Left ventricle myocardium superior (tissue), 1 donor: ENCODE data around the gene STAC3. TPM values are rescaled to one million over a fixed set of nuclear protein-coding genes. Genes with fewer than 3 reads are reported as not detected.

ENCODE experiments used
- ATAC-seq: fragments of 200-7000 bp; cut with Tn5 transposase; one replicate; pipeline ENCODE4 v1.9.1; 2020; ENCODE audit warnings: mild to moderate bottlenecking, moderate library complexity
- DNase-seq: peaks from one replicate; pipeline ENCODE4 v3.0.0-alpha.2; 2020
- intact Hi-C: fragments of 100-400 bp; cut with micrococcal nuclease; formaldehyde crosslinking; loops from one replicate; pipeline ENCODE4 v1.11.0; 2022
- total RNA-seq: library from RNA; stranded (reverse); fragmentation: NEBNext Ultra II Directional; extraction: Animal tissue kit (Norgen Biotek cat#: 25700); gene quantifications from one replicate; pipeline ENCODE4 v1.2.1, GENCODE V29; 2021
- donor health status: DM: no; HTN: yes; CAD: no; lungs with severe emphysema.

STAC3 gene
- total RNA-seq, 1 donor from 2014 or later = 1.4 TPM

GRCh38 chr12:57215668-57216013 is 35.3 kb downstream of the STAC3 start:
- intact Hi-C loops = no loop called here
- ATAC-seq (no peak), DNase-seq (no peak)

GRCh38 chr12:57215065-57215464 is 35.9 kb downstream of the STAC3 start:
- no peak for DNase-seq
- intact Hi-C loops = no loop called here
- no peak for ATAC-seq

- ATAC-seq (peak; percentile 67), DNase-seq (peak; percentile 74)
- intact Hi-C loops = no loop called here
Measured at GRCh38 chr12:57214398-57214781, 36.6 kb downstream of the STAC3 start.

- no peak for ATAC-seq
- intact Hi-C loops = no loop called here
- DNase-seq = no peak
Measured at GRCh38 chr12:57213763-57214397, 37.1 kb downstream of the STAC3 start.

- intact Hi-C loops = no loop called here
- DNase-seq = peak; percentile 91
- peak; percentile 73 for ATAC-seq
Measured at GRCh38 chr12:57213058-57213715, 37.8 kb downstream of the STAC3 start.

- intact Hi-C loops = no loop called here
Measured at GRCh38 chr12:57212701-57213057, 38.3 kb downstream of the STAC3 start.

GRCh38 chr12:57211791-57212700 is 38.9 kb downstream of the STAC3 start:
- ATAC-seq = no peak
- intact Hi-C loops = no loop called here
- peak; percentile 46 for DNase-seq

More at GRCh38 chr12:57212701-57213057, 38.3 kb downstream of the STAC3 start:
- DNase-seq (peak; percentile 30), ATAC-seq (no peak)

- DNase-seq = peak; percentile 28
- intact Hi-C loops = no loop called here
- no peak for ATAC-seq
Measured at GRCh38 chr12:57210926-57211692, 39.9 kb downstream of the STAC3 start.

GRCh38 chr12:57210461-57210860 is 40.5 kb downstream of the STAC3 start:
- ATAC-seq (no peak), DNase-seq (no peak)
- intact Hi-C loops = no loop called here

GRCh38 chr12:57209916-57210315 is 41.1 kb downstream of the STAC3 start:
- DNase-seq = no peak
- no peak for ATAC-seq
- intact Hi-C loops = no loop called here

- intact Hi-C loops = no loop called here
- DNase-seq (peak; percentile 88), ATAC-seq (peak; percentile 71)
Measured at GRCh38 chr12:57208631-57209282, 42.2 kb downstream of the STAC3 start.

- peak; percentile 35 for DNase-seq
- ATAC-seq = peak; percentile 3
- intact Hi-C loops = no loop called here
Measured at GRCh38 chr12:57207731-57208630, 43.0 kb downstream of the STAC3 start.

GRCh38 chr12:57205931-57206330 is 45.1 kb downstream of the STAC3 start:
- intact Hi-C loops = no loop called here
- ATAC-seq (no peak), DNase-seq (peak; percentile 29)

- DNase-seq = no peak
- ATAC-seq = no peak
- intact Hi-C loops = no loop called here
Measured at GRCh38 chr12:57205186-57205585, 45.8 kb downstream of the STAC3 start.

GRCh38 chr12:57204454-57204853 is 46.5 kb downstream of the STAC3 start:
- DNase-seq = no peak
- ATAC-seq = no peak
- intact Hi-C loops = no loop called here

GRCh38 chr12:57203791-57204190 is 47.2 kb downstream of the STAC3 start:
- intact Hi-C loops = no loop called here
- DNase-seq (no peak), ATAC-seq (no peak)

GRCh38 chr12:57203201-57203600 is 47.8 kb downstream of the STAC3 start:
- no peak for DNase-seq
- intact Hi-C loops = no loop called here
- no peak for ATAC-seq

- intact Hi-C loops = no loop called here
- DNase-seq (no peak), ATAC-seq (no peak)
Measured at GRCh38 chr12:57202321-57202720, 48.7 kb downstream of the STAC3 start.
